H1 (cell line): ENCODE data around the gene CACNA1B.

Source experiments
- CTCF ChIP-seq, 3 experiments: IDR thresholded peaks; 1 replicate in 2 of 3; 2 replicates in 1 of 3; pipeline versions ENCODE4 v1.5.1 to v1.6.1; 2011; ENCODE audit warnings: low read length in 3 of 3, mild to moderate bottlenecking in 3 of 3, inconsistent platforms in 2 of 3, low read depth in 1 of 3, moderate library complexity in 1 of 3; ENCODE audit not compliant: insufficient read depth in 1 of 3; ENCODE audit errors: control extremely low read depth in 1 of 3
- EP300 ChIP-seq, 2 experiments: IDR thresholded peaks; 1 replicate in 1 of 2; 2 replicates in 1 of 2; pipeline ENCODE4 v1.6.1; 2011 to 2012; ENCODE audit warnings: low read depth in 2 of 2, low read length in 2 of 2, mild to moderate bottlenecking in 2 of 2, borderline replicate concordance in 1 of 2, inconsistent platforms in 1 of 2, moderate library complexity in 1 of 2
- GABPA ChIP-seq: IDR thresholded peaks from 2 replicates; pipeline ENCODE4 v1.6.1; 2011; ENCODE audit warnings: mild to moderate bottlenecking, low read length, moderate library complexity, borderline replicate concordance; ENCODE audit not compliant: insufficient read depth
- JUN ChIP-seq: IDR thresholded peaks from 2 replicates; pipeline ENCODE4 v1.6.1; 2011; ENCODE audit warnings: low read depth, mild to moderate bottlenecking, improper control_type of control experiment, low read length
- POLR2A ChIP-seq, 2 experiments: IDR thresholded peaks; 1 replicate in 1 of 2; 2 replicates in 1 of 2; pipeline ENCODE4 v1.6.1; 2011; ENCODE audit warnings: low read depth in 2 of 2, low read length in 2 of 2, mild to moderate bottlenecking in 2 of 2; ENCODE audit errors: control extremely low read depth in 1 of 2

- TF ChIP-seq CTCF (IDR thresholded peaks at IDR 0.05; ENCODE audit: control extremely low read depth in 1 of 3, insufficient read depth in 1 of 3, low read depth in 1 of 3, low read length in 3 of 3) (no peak), EP300 (IDR thresholded peaks at IDR 0.05; ENCODE audit: borderline replicate concordance in 1 of 2, low read depth in 2 of 2, low read length in 2 of 2) (no peak), GABPA (no peak), JUN (no peak), POLR2A (IDR thresholded peaks at IDR 0.05; ENCODE audit: control extremely low read depth in 1 of 2, low read depth in 2 of 2, low read length in 2 of 2) (no peak)
Measured at GRCh38 chr9:138085568-138085967, 208.0 kb downstream of the CACNA1B start.
